Caco-2 (cell line): Measurements from ENCODE around the gene CBX7. TPM values are rescaled to one million over a fixed set of nuclear protein-coding genes. Genes with fewer than 3 reads are reported as not detected.

Experiments used
- BruUV-seq: library from RNA; stranded (reverse); fragments of 400-500 nt; replicated peaks from 2 replicates; lab custom pipeline; 2021; lab: Mats Ljungman, UMichigan
- CTCF ChIA-PET: fragments of 300-600 bp; sonication (Branson Sonifier 250); formaldehyde crosslinking; loops from one replicate; lab custom pipeline; 2022; ENCODE audit warnings: antibody characterized with exemption; lab: Charles Lee
- POLR2A ChIA-PET: fragments of 300-600 bp; sonication (Branson Sonifier 250); formaldehyde crosslinking; loops from one replicate; lab custom pipeline; 2022; ENCODE audit warnings: antibody characterized with exemption; lab: Charles Lee
- DNase-seq, 2 experiments: peaks; one replicate each; pipeline versions ENCODE4 v3.0.0 to v3.0.0-alpha.2; 2020 to 2022
- H3K27me3 ChIP-seq: replicated peaks from 2 replicates; pipeline ENCODE4 v1.6.0; 2011; ENCODE audit warnings: low read length; ENCODE audit not compliant: control insufficient read depth, insufficient read depth
- H3K36me3 ChIP-seq: 2 replicates; pipeline ENCODE4 v1.5.1; 2011; ENCODE audit warnings: low read length; ENCODE audit not compliant: control insufficient read depth, insufficient read depth
- H3K4me1 ChIP-seq: fragments of 250-450 bp; sonication (Bioruptor Pico); 2 replicates; pipeline ENCODE4 v1.5.1; 2020; ENCODE audit warnings: mild to moderate bottlenecking
- H3K4me3 ChIP-seq: 2 replicates; pipeline ENCODE4 v1.5.1; 2011; ENCODE audit warnings: low read depth, mild to moderate bottlenecking, control low read depth, low read length
- H3K9me3 ChIP-seq: fragments of 250-450 bp; sonication (Bioruptor Pico); 2 replicates; pipeline ENCODE4 v1.5.1; 2020; ENCODE audit warnings: mild to moderate bottlenecking, moderate library complexity
- H3K27ac Mint-ChIP-seq: one replicate; pipeline ENCODE4 v1.8.0; 2022; ENCODE audit warnings: mixed read lengths; ENCODE audit not compliant: unreplicated experiment
- H3K27me3 Mint-ChIP-seq: one replicate; pipeline ENCODE4 v1.8.0; 2022; ENCODE audit warnings: mixed read lengths; ENCODE audit not compliant: insufficient read depth, unreplicated experiment
- H3K36me3 Mint-ChIP-seq: one replicate; pipeline ENCODE4 v1.8.0; 2022; ENCODE audit warnings: mild to moderate bottlenecking, mixed read lengths; ENCODE audit not compliant: insufficient read depth, unreplicated experiment
- H3K4me1 Mint-ChIP-seq: one replicate; pipeline ENCODE4 v1.8.0; 2022; ENCODE audit warnings: low read depth, mixed read lengths; ENCODE audit not compliant: unreplicated experiment
- H3K4me3 Mint-ChIP-seq: one replicate; pipeline ENCODE4 v1.8.0; 2022; ENCODE audit warnings: mild to moderate bottlenecking, moderate library complexity, mixed read lengths; ENCODE audit not compliant: unreplicated experiment
- H3K9me3 Mint-ChIP-seq: one replicate; pipeline ENCODE4 v1.8.0; 2022; ENCODE audit warnings: mixed read lengths; ENCODE audit not compliant: unreplicated experiment
- intact Hi-C: fragments of 100-400 bp; cut with micrococcal nuclease; formaldehyde crosslinking; loops from one replicate; pipeline ENCODE4 v1.10.0; 2022; ENCODE audit not compliant: unreplicated experiment
- total RNA-seq: library from RNA; stranded (reverse); gene quantifications from 2 replicates; pipeline ENCODE4 v1.2.3, GENCODE V29; 2022
- TF ChIP-seq, protein P1 (sequence below), 2 experiments: fragments of 200-600 bp in 1 of 2; IDR thresholded peaks; 1 replicate in 1 of 2; 2 replicates in 1 of 2; pipeline versions ENCODE4 v1.5.1 to v1.8.0; 2011 to 2022; ENCODE audit warnings: antibody characterized with exemption in 1 of 2, control low read depth in 1 of 2, inconsistent platforms in 1 of 2, low read depth in 1 of 2, low read length in 1 of 2, mild to moderate bottlenecking in 1 of 2, moderate library complexity in 1 of 2; ENCODE audit not compliant: insufficient read depth in 1 of 2, severe bottlenecking in 1 of 2, unreplicated experiment in 1 of 2

CBX7 gene
- total RNA-seq, 1 experiment from 2014 or later, result 4.4 TPM

DNA sequence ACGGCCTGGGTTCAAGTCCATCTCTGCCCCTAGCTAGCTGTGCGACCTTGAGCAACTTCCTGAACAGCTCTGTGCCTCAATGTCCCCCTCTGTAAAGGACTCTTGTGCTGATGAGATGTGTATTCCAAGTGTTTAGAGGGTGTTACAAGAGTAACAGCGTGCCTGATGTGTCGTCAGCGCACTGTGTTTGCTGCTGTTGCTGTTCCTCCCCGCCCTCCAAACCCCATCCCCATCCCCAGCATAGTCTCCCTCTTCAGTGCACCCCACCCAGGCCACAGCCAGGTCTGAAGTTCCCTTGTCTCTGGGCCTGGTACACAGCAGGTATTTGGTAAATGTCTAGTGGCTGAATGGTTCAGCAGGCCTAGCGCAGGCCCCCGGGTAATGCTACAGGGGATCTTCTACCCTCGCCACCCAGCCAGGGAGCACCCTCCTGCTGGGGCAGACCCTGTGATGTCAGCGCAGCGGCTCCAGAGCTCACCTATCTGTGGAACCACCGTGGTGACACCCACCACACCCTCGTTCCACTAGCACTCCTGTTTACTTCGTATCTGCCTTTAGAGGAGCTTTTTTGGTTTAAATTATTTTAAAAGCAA is 10.3 kb downstream of the CBX7 start:
- CTCF ChIA-PET, result no interaction called here
- no peaks in the 10 kb centered on the region for H3K9me3 Mint-ChIP-seq
- H3K36me3 Mint-ChIP-seq, result no peaks in the 10 kb centered on the region
- Histone ChIP-seq H3K9me3 (no peaks in the 10 kb centered on the region), H3K4me3 (no peak overlapping the region), H3K36me3 (no peaks in the 10 kb centered on the region), H3K4me1 (peaks cover 11% of the 10 kb centered on the region; the same call in 1 of the 2 replicates), H3K27me3 (no peaks in the 10 kb centered on the region)
- intact Hi-C loops, result no loop called here
- H3K4me1 Mint-ChIP-seq, result no peaks in the 10 kb centered on the region
- no TSS peak for BruUV-seq
- POLR2A ChIA-PET, result no interaction called here
- TF ChIP-seq, protein P1, sequence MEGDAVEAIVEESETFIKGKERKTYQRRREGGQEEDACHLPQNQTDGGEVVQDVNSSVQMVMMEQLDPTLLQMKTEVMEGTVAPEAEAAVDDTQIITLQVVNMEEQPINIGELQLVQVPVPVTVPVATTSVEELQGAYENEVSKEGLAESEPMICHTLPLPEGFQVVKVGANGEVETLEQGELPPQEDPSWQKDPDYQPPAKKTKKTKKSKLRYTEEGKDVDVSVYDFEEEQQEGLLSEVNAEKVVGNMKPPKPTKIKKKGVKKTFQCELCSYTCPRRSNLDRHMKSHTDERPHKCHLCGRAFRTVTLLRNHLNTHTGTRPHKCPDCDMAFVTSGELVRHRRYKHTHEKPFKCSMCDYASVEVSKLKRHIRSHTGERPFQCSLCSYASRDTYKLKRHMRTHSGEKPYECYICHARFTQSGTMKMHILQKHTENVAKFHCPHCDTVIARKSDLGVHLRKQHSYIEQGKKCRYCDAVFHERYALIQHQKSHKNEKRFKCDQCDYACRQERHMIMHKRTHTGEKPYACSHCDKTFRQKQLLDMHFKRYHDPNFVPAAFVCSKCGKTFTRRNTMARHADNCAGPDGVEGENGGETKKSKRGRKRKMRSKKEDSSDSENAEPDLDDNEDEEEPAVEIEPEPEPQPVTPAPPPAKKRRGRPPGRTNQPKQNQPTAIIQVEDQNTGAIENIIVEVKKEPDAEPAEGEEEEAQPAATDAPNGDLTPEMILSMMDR (IDR thresholded peaks at IDR 0.05; ENCODE audit: insufficient read depth in 1 of 2, low read depth in 1 of 2, low read length in 1 of 2, severe bottlenecking in 1 of 2, unreplicated experiment in 1 of 2), result no peak
- H3K27ac Mint-ChIP-seq, result no peak overlapping the region
- H3K27me3 Mint-ChIP-seq, result no peaks in the 10 kb centered on the region
- no peak for DNase-seq
- no peak overlapping the region for H3K4me3 Mint-ChIP-seq

DNA sequence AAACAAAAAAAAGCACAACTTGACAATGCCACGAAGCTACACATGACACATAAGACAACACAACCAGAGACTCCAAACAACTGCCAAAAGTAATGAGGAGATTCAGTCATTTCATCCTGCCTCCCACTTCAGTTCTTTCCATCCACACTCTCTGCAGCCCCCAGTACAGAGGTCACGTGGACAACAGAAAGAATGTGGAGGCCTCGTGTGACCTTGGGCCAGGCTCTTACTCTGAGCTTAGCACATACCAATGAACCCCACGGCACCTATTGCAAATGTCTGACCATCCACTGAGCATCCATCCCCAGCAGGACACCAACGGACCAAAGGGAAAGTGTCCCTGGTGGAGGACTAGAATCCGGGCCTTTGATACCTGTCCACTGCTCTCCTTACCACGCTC is 12.5 kb downstream of the CBX7 start:
- H3K4me3 Mint-ChIP-seq, result no peak overlapping the region
- BruUV-seq, result no TSS peak

DNA sequence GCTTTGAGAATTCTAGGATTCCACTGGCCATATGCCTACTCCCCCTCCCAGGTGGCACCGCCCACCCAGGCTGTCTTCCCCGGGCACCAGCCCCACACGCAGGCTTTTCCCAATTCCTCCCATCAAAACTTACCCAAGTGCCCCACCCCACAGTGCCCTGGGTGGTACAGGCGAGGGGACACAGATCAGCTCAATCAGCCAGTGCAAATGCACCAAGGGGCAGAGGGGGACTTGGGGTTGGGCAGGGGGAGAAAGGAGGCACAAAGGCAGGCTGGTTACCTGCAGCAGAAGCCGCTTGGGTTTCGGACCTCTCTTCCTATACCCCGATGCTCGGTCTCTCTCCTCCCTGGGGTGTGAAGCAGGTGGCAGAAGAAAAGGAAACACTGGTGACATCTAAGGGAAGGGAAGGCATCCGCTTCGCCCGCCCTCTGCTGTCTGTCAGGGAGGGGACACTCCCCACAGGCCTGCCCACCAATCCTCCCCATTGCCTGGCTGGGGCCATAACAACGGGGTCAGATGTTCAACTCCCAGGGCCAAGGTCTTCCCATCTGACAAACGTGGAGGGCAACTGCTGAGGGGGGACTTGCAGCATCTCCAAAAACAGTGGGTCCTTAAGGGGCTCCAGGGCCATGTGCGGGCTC is 14.0 kb downstream of the CBX7 start:
- Histone ChIP-seq H3K4me1 (no peaks in the 10 kb centered on the region), H3K36me3 (no peaks in the 10 kb centered on the region), H3K4me3 (no peak overlapping the region), H3K9me3 (no peaks in the 10 kb centered on the region), H3K27me3 (no peaks in the 10 kb centered on the region)
- Mint-ChIP-seq H3K36me3 (no peaks in the 10 kb centered on the region), H3K9me3 (no peaks in the 10 kb centered on the region), H3K4me3 (no peak overlapping the region), H3K27ac (no peak overlapping the region), H3K27me3 (no peaks in the 10 kb centered on the region), H3K4me1 (no peaks in the 10 kb centered on the region)
- BruUV-seq, result no TSS peak
- CTCF ChIA-PET, result interaction anchor here (0.7 kb wide), 1 partner anchor 10 kb away, joined by 3 read pairs; no protein-coding TSS in a partner anchor
- intact Hi-C loops, result no loop called here
- no peak for DNase-seq
- TF ChIP-seq, protein P1 (IDR thresholded peaks at IDR 0.05; ENCODE audit: insufficient read depth in 1 of 2, low read depth in 1 of 2, low read length in 1 of 2, severe bottlenecking in 1 of 2, unreplicated experiment in 1 of 2), result no peak
- POLR2A ChIA-PET, result no interaction called here

More for the DNA sequence above, 12.5 kb downstream of the CBX7 start:
- Mint-ChIP-seq H3K27me3 (no peaks in the 10 kb centered on the region), H3K36me3 (no peaks in the 10 kb centered on the region), H3K4me1 (no peaks in the 10 kb centered on the region), H3K27ac (no peak overlapping the region), H3K9me3 (no peaks in the 10 kb centered on the region)
- TF ChIP-seq, protein P1 (IDR thresholded peaks at IDR 0.05; ENCODE audit: insufficient read depth in 1 of 2, low read depth in 1 of 2, low read length in 1 of 2, severe bottlenecking in 1 of 2, unreplicated experiment in 1 of 2), result no peak
- ChIA-PET POLR2A (no interaction called here), CTCF (no interaction called here)
- Histone ChIP-seq H3K4me1 (peaks cover 6% of the 10 kb centered on the region; the same call in 1 of the 2 replicates), H3K9me3 (no peaks in the 10 kb centered on the region), H3K36me3 (no peaks in the 10 kb centered on the region), H3K4me3 (no peak overlapping the region), H3K27me3 (no peaks in the 10 kb centered on the region)
- no peak for DNase-seq
- intact Hi-C loops, result no loop called here
